ENCODE results near the gene ZBTB38. TPM values are rescaled to one million over a fixed set of nuclear protein-coding genes. Genes with fewer than 3 reads are reported as not detected.

Gene ZBTB38, protein sequence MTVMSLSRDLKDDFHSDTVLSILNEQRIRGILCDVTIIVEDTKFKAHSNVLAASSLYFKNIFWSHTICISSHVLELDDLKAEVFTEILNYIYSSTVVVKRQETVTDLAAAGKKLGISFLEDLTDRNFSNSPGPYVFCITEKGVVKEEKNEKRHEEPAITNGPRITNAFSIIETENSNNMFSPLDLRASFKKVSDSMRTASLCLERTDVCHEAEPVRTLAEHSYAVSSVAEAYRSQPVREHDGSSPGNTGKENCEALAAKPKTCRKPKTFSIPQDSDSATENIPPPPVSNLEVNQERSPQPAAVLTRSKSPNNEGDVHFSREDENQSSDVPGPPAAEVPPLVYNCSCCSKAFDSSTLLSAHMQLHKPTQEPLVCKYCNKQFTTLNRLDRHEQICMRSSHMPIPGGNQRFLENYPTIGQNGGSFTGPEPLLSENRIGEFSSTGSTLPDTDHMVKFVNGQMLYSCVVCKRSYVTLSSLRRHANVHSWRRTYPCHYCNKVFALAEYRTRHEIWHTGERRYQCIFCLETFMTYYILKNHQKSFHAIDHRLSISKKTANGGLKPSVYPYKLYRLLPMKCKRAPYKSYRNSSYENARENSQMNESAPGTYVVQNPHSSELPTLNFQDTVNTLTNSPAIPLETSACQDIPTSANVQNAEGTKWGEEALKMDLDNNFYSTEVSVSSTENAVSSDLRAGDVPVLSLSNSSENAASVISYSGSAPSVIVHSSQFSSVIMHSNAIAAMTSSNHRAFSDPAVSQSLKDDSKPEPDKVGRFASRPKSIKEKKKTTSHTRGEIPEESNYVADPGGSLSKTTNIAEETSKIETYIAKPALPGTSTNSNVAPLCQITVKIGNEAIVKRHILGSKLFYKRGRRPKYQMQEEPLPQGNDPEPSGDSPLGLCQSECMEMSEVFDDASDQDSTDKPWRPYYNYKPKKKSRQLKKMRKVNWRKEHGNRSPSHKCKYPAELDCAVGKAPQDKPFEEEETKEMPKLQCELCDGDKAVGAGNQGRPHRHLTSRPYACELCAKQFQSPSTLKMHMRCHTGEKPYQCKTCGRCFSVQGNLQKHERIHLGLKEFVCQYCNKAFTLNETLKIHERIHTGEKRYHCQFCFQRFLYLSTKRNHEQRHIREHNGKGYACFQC (N-terminal part only)
- total RNA-seq (2014; rRNA removed): 17.0 and 19.6 TPM in 2 replicates
- Bru-seq, nascent RNA: percentile 66 among the genes with signal in this experiment
- BruChase-seq, experiment 1, labeled RNA remaining after a 6-hour chase: percentile 77 among the genes with signal in this experiment
- BruChase-seq, experiment 2, labeled RNA remaining after a 2-hour chase: percentile 71 among the genes with signal in this experiment
- long read RNA-seq, transcript ZBTB38-201 (1 exons, 3,588 nt): major isoform, 9 of 33 reads
- long read RNA-seq, transcript ZBTB38-211 (3 exons, 644 nt): minor isoform, 7 of 33 reads
- long read RNA-seq, partial matches to known transcripts: 4 of 33 reads
- long read RNA-seq, other reads (novel, unspliced or antisense): 13 of 33 reads

DNA sequence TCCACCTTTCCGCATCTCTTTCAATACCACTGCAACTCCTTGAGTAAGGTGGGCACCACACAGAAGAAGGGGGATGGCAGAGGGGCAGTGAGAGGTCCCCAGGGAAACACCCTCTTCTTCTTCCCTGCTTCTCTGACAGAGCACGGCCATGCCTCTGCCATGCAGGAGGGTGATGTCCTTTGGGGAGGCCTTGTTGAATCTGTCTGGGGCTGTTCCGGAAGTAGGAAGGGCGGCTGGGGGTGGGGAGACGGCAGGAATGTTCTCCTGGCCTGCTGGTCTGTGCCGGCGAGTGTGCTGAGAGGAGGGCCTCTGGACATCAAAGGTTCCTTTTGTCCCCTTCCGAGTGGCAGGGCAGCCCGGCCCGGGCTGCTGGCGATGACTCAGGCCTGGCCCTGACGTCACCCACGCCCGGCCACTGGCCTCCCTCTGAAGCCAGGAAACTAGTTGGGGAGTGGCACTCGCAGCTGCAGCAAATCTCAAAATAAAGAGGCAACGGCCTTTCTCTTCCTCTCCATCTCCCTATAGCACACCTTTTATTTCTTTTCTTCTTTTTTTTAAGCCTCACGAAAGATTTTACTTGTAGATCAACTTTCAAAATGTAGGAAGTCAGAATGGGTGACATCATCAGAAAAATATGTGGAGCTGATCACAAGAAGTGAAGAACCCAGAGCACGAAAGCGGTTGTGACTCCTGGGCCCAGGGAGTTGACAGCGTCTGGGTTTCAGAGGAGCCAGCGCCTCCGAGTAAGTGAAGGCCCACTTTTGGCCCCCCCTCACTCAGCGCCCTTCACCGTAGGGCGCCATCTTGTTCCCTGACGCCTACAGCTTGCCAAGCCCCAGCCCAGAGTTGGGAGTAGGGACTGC is at the start of gene ZBTB38:
TSS of gene ZBTB38 (plus strand) at position 443 of the 863 bp plus-strand sequence. CDS start 73,885 bp downstream, outside the sequence.
- Histone ChIP-seq H3K27me3 (ENCODE audit: low read length) (no peaks in the 10 kb centered on the region), H3K9me2 (replicated peaks; ENCODE audit: low read length) (no peaks in the 10 kb centered on the region), H3F3A (ENCODE audit: low read length, unreplicated experiment) (peaks cover 14% of the 10 kb centered on the region), H3K79me2 (ENCODE audit: low read length) (peaks cover 10% of the 10 kb centered on the region), H3K27ac (ENCODE audit: low read length) (peak within 1 kb of the TSS; percentile 100), H3K4me2 (ENCODE audit: low read length) (peak within 1 kb of the TSS; percentile 84), H3K36me3 (ENCODE audit: low read depth, low read length) (no peaks in the 10 kb centered on the region), H3K9me3 (ENCODE audit: low read length) (no peaks in the 10 kb centered on the region), H3K4me1 (ENCODE audit: insufficient read depth, low read length) (peaks cover 48% of the 10 kb centered on the region), H3K4me3 (ENCODE audit: low read length) (peak within 1 kb of the TSS; percentile 56), H4K20me1 (ENCODE audit: low read length) (no peaks in the 10 kb centered on the region), H2AFZ (ENCODE audit: low read length) (peak within 1 kb of the TSS; percentile 32), H3K9ac (ENCODE audit: low read length) (peak within 1 kb of the TSS; percentile 98)
- TF ChIP-seq, protein P1, sequence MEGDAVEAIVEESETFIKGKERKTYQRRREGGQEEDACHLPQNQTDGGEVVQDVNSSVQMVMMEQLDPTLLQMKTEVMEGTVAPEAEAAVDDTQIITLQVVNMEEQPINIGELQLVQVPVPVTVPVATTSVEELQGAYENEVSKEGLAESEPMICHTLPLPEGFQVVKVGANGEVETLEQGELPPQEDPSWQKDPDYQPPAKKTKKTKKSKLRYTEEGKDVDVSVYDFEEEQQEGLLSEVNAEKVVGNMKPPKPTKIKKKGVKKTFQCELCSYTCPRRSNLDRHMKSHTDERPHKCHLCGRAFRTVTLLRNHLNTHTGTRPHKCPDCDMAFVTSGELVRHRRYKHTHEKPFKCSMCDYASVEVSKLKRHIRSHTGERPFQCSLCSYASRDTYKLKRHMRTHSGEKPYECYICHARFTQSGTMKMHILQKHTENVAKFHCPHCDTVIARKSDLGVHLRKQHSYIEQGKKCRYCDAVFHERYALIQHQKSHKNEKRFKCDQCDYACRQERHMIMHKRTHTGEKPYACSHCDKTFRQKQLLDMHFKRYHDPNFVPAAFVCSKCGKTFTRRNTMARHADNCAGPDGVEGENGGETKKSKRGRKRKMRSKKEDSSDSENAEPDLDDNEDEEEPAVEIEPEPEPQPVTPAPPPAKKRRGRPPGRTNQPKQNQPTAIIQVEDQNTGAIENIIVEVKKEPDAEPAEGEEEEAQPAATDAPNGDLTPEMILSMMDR (conservative IDR thresholded peaks at IDR 0.05; ENCODE audit: low read depth, low read length): no peak
- 0 out of 2 replicates have a peak, but pooled peaks have one; percentile 25 for TF ChIP-seq EZH2phosphoT487 (IDR thresholded peaks at IDR 0.05; ENCODE audit: borderline replicate concordance, low read length)
- no peak for TF ChIP-seq EZH2 (IDR thresholded peaks at IDR 0.05; ENCODE audit: low read length, unreplicated experiment)
- CTCF ChIA-PET: interaction anchor here (0.8 kb wide), 1 partner anchor 66 kb away, joined by 4 read pairs; no protein-coding TSS in a partner anchor
- peak; percentile 69 for ATAC-seq
- BruUV-seq (replicated peaks): TSS peak; percentile 86
- POLR2A ChIA-PET (ENCODE audit: unreplicated experiment): no interaction called here
- DNase-seq: peak; percentile 89
- intact Hi-C loops (cut with micrococcal nuclease): loop anchor here (5.0 kb wide), 1 partner anchor 56 kb away; no protein-coding TSS in a partner anchor

DNA sequence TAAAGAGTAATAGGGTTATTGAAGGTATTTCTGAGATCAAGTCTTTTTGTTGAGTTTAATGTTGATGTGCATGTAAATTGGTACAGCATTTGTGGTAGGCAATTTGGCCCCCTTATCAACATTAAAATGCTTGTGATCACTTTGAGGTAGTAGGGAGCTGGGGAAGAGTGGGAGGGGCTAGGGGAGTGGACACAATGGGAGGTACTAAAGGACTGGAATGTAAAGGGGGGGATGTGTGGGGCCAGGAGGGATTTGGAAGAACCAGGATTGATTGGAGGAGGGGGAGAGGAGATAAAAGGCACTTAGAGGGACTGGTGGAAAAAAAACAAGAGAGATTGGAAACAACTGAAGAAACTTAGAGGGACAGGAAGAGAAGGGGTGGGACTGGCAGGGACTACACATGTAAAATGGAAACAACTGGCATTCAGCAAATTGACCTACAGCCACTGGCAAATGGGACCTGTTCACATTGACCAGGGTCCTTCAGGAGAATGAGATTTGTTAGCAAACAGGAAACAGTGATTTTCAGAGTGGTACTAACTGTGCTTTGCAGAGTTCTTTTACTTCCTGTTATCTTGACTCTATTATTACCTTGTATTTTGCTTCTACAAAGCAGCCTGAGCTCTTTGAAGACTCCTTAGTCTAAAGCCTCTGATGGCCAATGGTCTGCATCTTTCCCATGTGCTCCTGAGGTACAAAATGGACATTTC is 47.8 kb upstream of the ZBTB38 start:
- no peak for ATAC-seq
- no peak for DNase-seq
- 0 out of 2 replicates have a peak, but pooled peaks cover 5% of the 10 kb centered on the region for H3K4me1 ChIP-seq (ENCODE audit: insufficient read depth, low read length)
- H3K9me3 ChIP-seq (ENCODE audit: low read length): no peaks in the 10 kb centered on the region
- intact Hi-C loops (cut with micrococcal nuclease): no loop called here
- no peaks in the 10 kb centered on the region for H4K20me1 ChIP-seq (ENCODE audit: low read length)
- no peaks in the 10 kb centered on the region for H3K27me3 ChIP-seq (ENCODE audit: low read length)
- TF ChIP-seq EZH2phosphoT487 (IDR thresholded peaks at IDR 0.05; ENCODE audit: borderline replicate concordance, low read length): no peak
- TF ChIP-seq, protein P1 (conservative IDR thresholded peaks at IDR 0.05; ENCODE audit: low read depth, low read length): no peak
- no peak for TF ChIP-seq EZH2 (IDR thresholded peaks at IDR 0.05; ENCODE audit: low read length, unreplicated experiment)
- BruUV-seq (replicated peaks): no TSS peak
- CTCF ChIA-PET: no interaction called here
- no peak overlapping the region for H3K27ac ChIP-seq (ENCODE audit: low read length)
- POLR2A ChIA-PET (ENCODE audit: unreplicated experiment): no interaction called here
- H3K4me3 ChIP-seq (ENCODE audit: low read length): no peak overlapping the region
- H3K9ac ChIP-seq (ENCODE audit: low read length): no peak overlapping the region
- H3K4me2 ChIP-seq (ENCODE audit: low read length): no peak overlapping the region
- H3K36me3 ChIP-seq (ENCODE audit: low read depth, low read length): no peaks in the 10 kb centered on the region
- no peaks in the 10 kb centered on the region for H3F3A ChIP-seq (ENCODE audit: low read length, unreplicated experiment)
- H2AFZ ChIP-seq (ENCODE audit: low read length): no peak overlapping the region
- H3K79me2 ChIP-seq (ENCODE audit: low read length): no peaks in the 10 kb centered on the region
- no peaks in the 10 kb centered on the region for H3K9me2 ChIP-seq (replicated peaks; ENCODE audit: low read length)
